K562 (cell line): ENCODE data around the gene GPR21.

Source experiments
- BACH1 ChIP-seq: fragments of 200-800 bp; sonication (Bioruptor generic); IDR thresholded peaks from 2 replicates; pipeline ENCODE4 v1.6.1; 2016; ENCODE audit warnings: missing genetic modification characterization, missing compliant biosample characterization
- CEBPG ChIP-seq, 3 experiments: fragments of 200-800 bp in 1 of 3; sonication (Bioruptor generic) in 1 of 3; sonication (generic) in 1 of 3; formaldehyde crosslinking in 1 of 3; IDR thresholded peaks in 2 of 3; conservative IDR thresholded peaks in 1 of 3; 2 replicates each; pipeline versions ENCODE4 v1.6.1 to v1.8.0; 2016 to 2022; ENCODE audit warnings: missing compliant biosample characterization in 2 of 3, missing genetic modification characterization in 2 of 3, mild to moderate bottlenecking in 1 of 3, missing genetic modification reagents in 1 of 3
- CREM ChIP-seq: IDR thresholded peaks from 2 replicates; pipeline ENCODE4 v1.6.1; 2014; ENCODE audit warnings: antibody characterized with exemption, low read depth
- CTCF ChIP-seq, 3 experiments: IDR thresholded peaks in 2 of 3; conservative IDR thresholded peaks in 1 of 3; 2 replicates each; pipeline ENCODE4 v1.5.1; 2011 to 2012; ENCODE audit warnings: low read length in 3 of 3, mild to moderate bottlenecking in 3 of 3, control low read depth in 2 of 3, improper control_type of control experiment in 1 of 3, inconsistent platforms in 1 of 3, low read depth in 1 of 3, mixed read lengths in 1 of 3, moderate library complexity in 1 of 3; ENCODE audit not compliant: insufficient read depth in 2 of 3
- CUX1 ChIP-seq: fragments of 200-800 bp; sonication (Bioruptor generic); IDR thresholded peaks from 2 replicates; pipeline ENCODE4 v1.6.1; 2016; ENCODE audit warnings: missing genetic modification characterization, missing compliant biosample characterization
- E2F6 ChIP-seq, 2 experiments: IDR thresholded peaks; 2 replicates each; pipeline ENCODE4 v1.6.1; 2011; ENCODE audit warnings: borderline replicate concordance in 1 of 2, control low read depth in 1 of 2, low read depth in 1 of 2, low read length in 1 of 2, mild to moderate bottlenecking in 1 of 2, mixed read lengths in 1 of 2, moderate library complexity in 1 of 2; ENCODE audit not compliant: insufficient read depth in 1 of 2, insufficient read length in 1 of 2, poor library complexity in 1 of 2, severe bottlenecking in 1 of 2; ENCODE audit errors: extremely low read depth in 1 of 2
- ELK1 ChIP-seq: sonication (generic); formaldehyde crosslinking; IDR thresholded peaks from 2 replicates; pipeline ENCODE4 v1.8.1; 2022; ENCODE audit warnings: missing genetic modification reagents
- HMG20A ChIP-seq: fragments of 450-650 bp; formaldehyde crosslinking; conservative IDR thresholded peaks from 2 replicates; pipeline ENCODE4 v1.4.0; 2020; ENCODE audit warnings: mild to moderate bottlenecking, mixed read lengths
- HOXB6 ChIP-seq: fragments of 250-450 bp; sonication (Bioruptor Pico); IDR thresholded peaks from 2 replicates; pipeline ENCODE4 v1.5.1; 2022; ENCODE audit warnings: mild to moderate bottlenecking, borderline replicate concordance
- MCM5 ChIP-seq: fragments of 450-650 bp; IDR thresholded peaks from 2 replicates; pipeline ENCODE4 v1.6.1; 2016; ENCODE audit warnings: low read depth
- MYC ChIP-seq, 2 experiments: fragments of 250-450 bp in 1 of 2; sonication (Bioruptor Pico) in 1 of 2; IDR thresholded peaks; 2 replicates each; pipeline versions ENCODE4 v1.5.1 to v1.6.1; 2012 to 2021; ENCODE audit warnings: low read depth in 2 of 2, borderline replicate concordance in 1 of 2, improper control_type of control experiment in 1 of 2, low read length in 1 of 2, mild to moderate bottlenecking in 1 of 2, moderate library complexity in 1 of 2
- ZKSCAN8 ChIP-seq: fragments of 200-800 bp; sonication (Bioruptor generic); IDR thresholded peaks from 2 replicates; pipeline ENCODE4 v1.6.1; 2016; ENCODE audit warnings: missing genetic modification characterization, missing compliant biosample characterization
- ZNF12 ChIP-seq: sonication (generic); formaldehyde crosslinking; IDR thresholded peaks from 2 replicates; pipeline ENCODE4 v1.4.0; 2020; ENCODE audit warnings: mild to moderate bottlenecking, missing genetic modification reagents
- ZNF592 ChIP-seq: fragments of 450-650 bp; IDR thresholded peaks from 2 replicates; pipeline ENCODE4 v1.6.1; 2017; ENCODE audit warnings: antibody characterized with exemption, mild to moderate bottlenecking

GRCh38 chr9:123020796-123021195 is 12.7 kb upstream of the GPR21 start:
- TF ChIP-seq HOXB6 (CRISPR knock-in tag), result no peak
- TF ChIP-seq ELK1, result no peak
- TF ChIP-seq MYC (IDR thresholded peaks at IDR 0.05; ENCODE audit: low read depth, low read length), result no peak
- TF ChIP-seq MYC (CRISPR knock-in tag; IDR thresholded peaks at IDR 0.05; ENCODE audit: borderline replicate concordance, low read depth), result no peak
- TF ChIP-seq ZKSCAN8 (CRISPR knock-in tag), result no peak
- TF ChIP-seq E2F6 (IDR thresholded peaks at IDR 0.05; ENCODE audit: borderline replicate concordance in 1 of 2, extremely low read depth in 1 of 2, insufficient read depth in 1 of 2, insufficient read length in 1 of 2, low read depth in 1 of 2, low read length in 1 of 2, poor library complexity in 1 of 2, severe bottlenecking in 1 of 2), result no peak
- TF ChIP-seq ZNF12, result no peak
- TF ChIP-seq ZNF592, result no peak
- TF ChIP-seq CEBPG (CRISPR knock-in tag; IDR thresholded peaks at IDR 0.05), result no peak
- no peak for TF ChIP-seq CEBPG (tag; conservative IDR thresholded peaks at IDR 0.05 in 1 of 2, IDR thresholded peaks at IDR 0.05 in 1 of 2)
- TF ChIP-seq HMG20A (CRISPR knock-in tag), result no peak
- no peak for TF ChIP-seq CTCF (IDR thresholded peaks at IDR 0.05 in 2 of 3, conservative IDR thresholded peaks at IDR 0.05 in 1 of 3; ENCODE audit: insufficient read depth in 2 of 3, low read depth in 1 of 3, low read length in 3 of 3)
- TF ChIP-seq CREM, result no peak
- no peak for TF ChIP-seq MCM5
- TF ChIP-seq BACH1 (tag), result no peak
- no peak for TF ChIP-seq CUX1 (CRISPR knock-in tag)
